ENCODE measurements around the gene ROBO1. TPM values are rescaled to one million over a fixed set of nuclear protein-coding genes. Genes with fewer than 3 reads are reported as not detected.

The ROBO1 gene
- total RNA-seq, 1 experiment from 2014 or later = 73.4 TPM

- H3K4me1 ChIP-seq = no peaks in the 10 kb centered on the region
Observed at GRCh38 chr3:78605178-78605577, 1162.6 kb downstream of the ROBO1 start.

GRCh38 chr3:78604341-78604740, 1163.5 kb downstream of the ROBO1 start:
- DNase-seq = no peak
- no peak overlapping the region for H3K27ac ChIP-seq

More at GRCh38 chr3:78605178-78605577, 1162.6 kb downstream of the ROBO1 start:
- Histone ChIP-seq H3K4me3 (no peak overlapping the region), H3K36me3 (0 out of 2 replicates have a peak, but pooled peaks cover 4% of the 10 kb centered on the region), H3K27me3 (no peaks in the 10 kb centered on the region), H3K27ac (no peak overlapping the region), H3K9me3 (replicated peaks) (no peaks in the 10 kb centered on the region)
- no peak for DNase-seq

GRCh38 chr3:78601249-78601648, 1166.5 kb downstream of the ROBO1 start:
- Histone ChIP-seq H3K27me3 (no peaks in the 10 kb centered on the region), H3K9me3 (replicated peaks) (no peaks in the 10 kb centered on the region)

More at GRCh38 chr3:78604341-78604740, 1163.5 kb downstream of the ROBO1 start:
- H3K4me3 ChIP-seq = no peak overlapping the region
- H3K4me1 ChIP-seq = no peaks in the 10 kb centered on the region
- H3K36me3 ChIP-seq = 0 out of 2 replicates have a peak, but pooled peaks cover 4% of the 10 kb centered on the region
- H3K27me3 ChIP-seq = no peaks in the 10 kb centered on the region
- H3K9me3 ChIP-seq (replicated peaks) = no peaks in the 10 kb centered on the region

GRCh38 chr3:78589778-78590177, 1178.0 kb downstream of the ROBO1 start:
- no peaks in the 10 kb centered on the region for H3K36me3 ChIP-seq
- no peak for DNase-seq
- H3K4me1 ChIP-seq = no peaks in the 10 kb centered on the region
- H3K9me3 ChIP-seq (replicated peaks) = no peaks in the 10 kb centered on the region
- no peak overlapping the region for H3K4me3 ChIP-seq
- no peaks in the 10 kb centered on the region for H3K27me3 ChIP-seq
- no peak overlapping the region for H3K27ac ChIP-seq

More at GRCh38 chr3:78601249-78601648, 1166.5 kb downstream of the ROBO1 start:
- Histone ChIP-seq H3K4me3 (no peak overlapping the region), H3K36me3 (0 out of 2 replicates have a peak, but pooled peaks cover 4% of the 10 kb centered on the region), H3K4me1 (no peaks in the 10 kb centered on the region), H3K27ac (no peak overlapping the region)
- no peak for DNase-seq

GRCh38 chr3:78588906-78589621, 1178.7 kb downstream of the ROBO1 start:
- DNase-seq = no peak
- Histone ChIP-seq H3K4me3 (no peak overlapping the region), H3K4me1 (no peaks in the 10 kb centered on the region), H3K9me3 (replicated peaks) (no peaks in the 10 kb centered on the region), H3K36me3 (no peaks in the 10 kb centered on the region), H3K27ac (no peak overlapping the region), H3K27me3 (no peaks in the 10 kb centered on the region)

GRCh38 chr3:78580681-78581080, 1187.1 kb downstream of the ROBO1 start:
- Histone ChIP-seq H3K27ac (no peak overlapping the region), H3K4me3 (no peak overlapping the region), H3K36me3 (no peaks in the 10 kb centered on the region), H3K27me3 (no peaks in the 10 kb centered on the region), H3K9me3 (replicated peaks) (no peaks in the 10 kb centered on the region), H3K4me1 (no peaks in the 10 kb centered on the region)
- DNase-seq = no peak

- Histone ChIP-seq H3K4me3 (no peak overlapping the region), H3K27ac (no peak overlapping the region), H3K27me3 (no peaks in the 10 kb centered on the region), H3K36me3 (no peaks in the 10 kb centered on the region), H3K9me3 (replicated peaks) (no peaks in the 10 kb centered on the region), H3K4me1 (no peaks in the 10 kb centered on the region)
- no peak for DNase-seq
Observed at GRCh38 chr3:78571486-78571885, 1196.3 kb downstream of the ROBO1 start.

- Histone ChIP-seq H3K27ac (no peak overlapping the region), H3K27me3 (no peaks in the 10 kb centered on the region), H3K36me3 (no peaks in the 10 kb centered on the region), H3K4me1 (no peaks in the 10 kb centered on the region), H3K9me3 (replicated peaks) (no peaks in the 10 kb centered on the region), H3K4me3 (no peak overlapping the region)
- DNase-seq = no peak
Observed at GRCh38 chr3:78570496-78570895, 1197.3 kb downstream of the ROBO1 start.

GRCh38 chr3:78569804-78570203, 1198.0 kb downstream of the ROBO1 start:
- DNase-seq = peak; percentile 12 to 26
- H3K4me3 ChIP-seq = no peak overlapping the region
- no peaks in the 10 kb centered on the region for H3K36me3 ChIP-seq
- no peak overlapping the region for H3K27ac ChIP-seq
- no peaks in the 10 kb centered on the region; the same call in 1 of the 2 replicates for H3K9me3 ChIP-seq (replicated peaks)
- no peaks in the 10 kb centered on the region for H3K4me1 ChIP-seq
- H3K27me3 ChIP-seq = no peaks in the 10 kb centered on the region

- no peak overlapping the region for H3K4me3 ChIP-seq
- H3K36me3 ChIP-seq = no peaks in the 10 kb centered on the region
- H3K9me3 ChIP-seq (replicated peaks) = no peaks in the 10 kb centered on the region; the same call in 1 of the 2 replicates
- no peak for DNase-seq
- no peaks in the 10 kb centered on the region for H3K27me3 ChIP-seq
- H3K4me1 ChIP-seq = no peaks in the 10 kb centered on the region
- H3K27ac ChIP-seq = no peak overlapping the region
Observed at GRCh38 chr3:78565712-78566111, 1202.1 kb downstream of the ROBO1 start.

GRCh38 chr3:78562328-78562727, 1205.5 kb downstream of the ROBO1 start:
- no peak for DNase-seq
- no peaks in the 10 kb centered on the region for H3K4me1 ChIP-seq
- H3K36me3 ChIP-seq = no peaks in the 10 kb centered on the region
- H3K9me3 ChIP-seq (replicated peaks) = no peaks in the 10 kb centered on the region; the same call in 1 of the 2 replicates
- no peak overlapping the region for H3K4me3 ChIP-seq
- H3K27me3 ChIP-seq = no peaks in the 10 kb centered on the region
- H3K27ac ChIP-seq = no peak overlapping the region

Data from SJCRH30 (cell line).